Mammary epithelial cell (primary cell): ENCODE measurements around the gene ASMT.

Source experiments
- EZH2 ChIP-seq: IDR thresholded peaks from 2 replicates; pipeline ENCODE4 v1.6.1; 2012; ENCODE audit warnings: low read length, inconsistent platforms, borderline replicate concordance
- TF ChIP-seq, protein P1 (sequence below), 2 donors: IDR thresholded peaks in 1 of 2; conservative IDR thresholded peaks in 1 of 2; 2 replicates each; pipeline ENCODE4 v1.5.1; 2011 to 2012; ENCODE audit warnings: inconsistent platforms in 2 of 2, low read length in 2 of 2, mild to moderate bottlenecking in 2 of 2, control low read depth in 1 of 2, low read depth in 1 of 2; ENCODE audit not compliant: insufficient read depth in 1 of 2; ENCODE audit errors: extremely low read depth in 1 of 2

DNA sequence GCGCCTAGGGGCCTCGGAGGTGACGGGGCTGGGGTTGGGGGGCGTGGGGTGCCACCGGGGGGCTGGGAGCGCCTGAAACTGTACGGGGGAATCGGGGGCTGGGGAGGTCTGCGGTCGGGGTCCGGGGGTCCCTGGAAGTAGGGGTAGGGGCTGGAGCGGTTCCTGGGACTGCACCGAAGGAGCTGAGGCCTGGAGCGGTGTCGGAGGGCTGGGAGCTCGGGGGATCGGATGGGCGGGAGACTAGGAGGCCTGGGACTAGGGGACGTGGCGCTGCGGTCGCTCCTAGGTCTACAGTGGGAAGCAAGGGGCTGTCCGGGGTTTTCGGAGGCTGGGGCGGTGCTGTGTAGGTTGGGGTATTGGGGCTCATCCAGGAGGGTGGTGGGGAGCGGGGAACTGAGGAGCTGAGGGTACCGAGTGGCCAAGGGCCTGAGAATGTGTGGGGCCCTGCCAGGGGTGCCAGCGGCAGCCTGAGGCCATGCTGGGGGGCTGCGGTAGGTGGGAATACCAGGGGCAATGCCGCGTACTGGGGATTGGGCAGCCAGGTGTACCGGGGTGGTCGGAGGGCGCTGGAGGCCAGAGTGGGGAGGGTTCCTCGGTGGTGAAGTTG is 22.9 kb upstream of the ASMT start:
- TF ChIP-seq, protein P1, sequence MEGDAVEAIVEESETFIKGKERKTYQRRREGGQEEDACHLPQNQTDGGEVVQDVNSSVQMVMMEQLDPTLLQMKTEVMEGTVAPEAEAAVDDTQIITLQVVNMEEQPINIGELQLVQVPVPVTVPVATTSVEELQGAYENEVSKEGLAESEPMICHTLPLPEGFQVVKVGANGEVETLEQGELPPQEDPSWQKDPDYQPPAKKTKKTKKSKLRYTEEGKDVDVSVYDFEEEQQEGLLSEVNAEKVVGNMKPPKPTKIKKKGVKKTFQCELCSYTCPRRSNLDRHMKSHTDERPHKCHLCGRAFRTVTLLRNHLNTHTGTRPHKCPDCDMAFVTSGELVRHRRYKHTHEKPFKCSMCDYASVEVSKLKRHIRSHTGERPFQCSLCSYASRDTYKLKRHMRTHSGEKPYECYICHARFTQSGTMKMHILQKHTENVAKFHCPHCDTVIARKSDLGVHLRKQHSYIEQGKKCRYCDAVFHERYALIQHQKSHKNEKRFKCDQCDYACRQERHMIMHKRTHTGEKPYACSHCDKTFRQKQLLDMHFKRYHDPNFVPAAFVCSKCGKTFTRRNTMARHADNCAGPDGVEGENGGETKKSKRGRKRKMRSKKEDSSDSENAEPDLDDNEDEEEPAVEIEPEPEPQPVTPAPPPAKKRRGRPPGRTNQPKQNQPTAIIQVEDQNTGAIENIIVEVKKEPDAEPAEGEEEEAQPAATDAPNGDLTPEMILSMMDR (conservative IDR thresholded peaks at IDR 0.05 in 1 of 2, IDR thresholded peaks at IDR 0.05 in 1 of 2; ENCODE audit: extremely low read depth in 1 of 2, insufficient read depth in 1 of 2, low read depth in 1 of 2, low read length in 2 of 2): no peak
- TF ChIP-seq EZH2: no peak
